H9 (cell line): Measurements from ENCODE around the gene ASTN2. TPM values are rescaled to one million over a fixed set of nuclear protein-coding genes. Genes with fewer than 3 reads are reported as not detected.

Experiments
- DNase-seq: peaks from one replicate; pipeline ENCODE4 v3.0.0-alpha.2; 2017
- H2AFZ ChIP-seq: one replicate; pipeline ENCODE4 v1.6.1; 2013; ENCODE audit warnings: mild to moderate bottlenecking, low read length, control low read depth, moderate library complexity
- H2AK5ac ChIP-seq: 2 replicates; pipeline ENCODE4 v1.6.1; 2013; ENCODE audit warnings: low read length, control low read depth, mixed read lengths; ENCODE audit not compliant: insufficient read length
- H2BK120ac ChIP-seq: one replicate; pipeline ENCODE4 v1.6.1; 2013; ENCODE audit warnings: low read depth, mild to moderate bottlenecking, low read length, control low read depth, inconsistent platforms; ENCODE audit not compliant: poor library complexity, severe bottlenecking
- H2BK12ac ChIP-seq: 2 replicates; pipeline ENCODE4 v1.6.1; 2013; ENCODE audit warnings: low read length, control low read depth, mixed read lengths, low read depth; ENCODE audit not compliant: insufficient read length
- H2BK15ac ChIP-seq: 2 replicates; pipeline ENCODE4 v1.6.1; 2013; ENCODE audit warnings: low read depth, low read length, control low read depth
- H2BK20ac ChIP-seq: one replicate; pipeline ENCODE4 v1.6.1; 2013; ENCODE audit warnings: low read depth, mild to moderate bottlenecking, low read length, control low read depth, inconsistent platforms; ENCODE audit not compliant: poor library complexity, severe bottlenecking
- H2BK5ac ChIP-seq: 2 replicates; pipeline ENCODE4 v1.6.1; 2013; ENCODE audit warnings: low read length, control low read depth, mixed read lengths; ENCODE audit not compliant: insufficient read length
- H3K14ac ChIP-seq: 2 replicates; pipeline ENCODE4 v1.6.1; 2013; ENCODE audit warnings: low read length, control low read depth; ENCODE audit not compliant: insufficient read depth
- H3K18ac ChIP-seq: 2 replicates; pipeline ENCODE4 v1.6.1; 2013; ENCODE audit warnings: low read depth, mild to moderate bottlenecking, mixed read lengths, low read length, control low read depth; ENCODE audit not compliant: insufficient read length
- H3K23ac ChIP-seq: 2 replicates; pipeline ENCODE4 v1.6.1; 2013; ENCODE audit warnings: low read length, control low read depth, mixed read lengths, low read depth; ENCODE audit not compliant: insufficient read length
- H3K23me2 ChIP-seq: 2 replicates; pipeline ENCODE4 v1.6.1; 2013; ENCODE audit warnings: low read depth, mild to moderate bottlenecking, mixed read lengths, low read length, control low read depth; ENCODE audit not compliant: insufficient read length, poor library complexity, severe bottlenecking
- H3K27ac ChIP-seq: 2 replicates; pipeline ENCODE4 v1.5.1; 2013; ENCODE audit warnings: low read length, control low read depth, mixed read lengths, low read depth; ENCODE audit not compliant: insufficient read length
- H3K27me3 ChIP-seq: 2 replicates; pipeline ENCODE4 v1.6.1; 2013; ENCODE audit warnings: low read length, control low read depth, inconsistent platforms; ENCODE audit not compliant: insufficient read depth
- H3K4ac ChIP-seq: 2 replicates; pipeline ENCODE4 v1.6.1; 2013; ENCODE audit warnings: low read depth, mild to moderate bottlenecking, control low read depth, inconsistent platforms, low read length, moderate library complexity
- H3K4me1 ChIP-seq: 2 replicates; pipeline ENCODE4 v1.6.1; 2013; ENCODE audit warnings: low read length, control low read depth, inconsistent platforms; ENCODE audit not compliant: insufficient read depth
- H3K4me2 ChIP-seq: 2 replicates; pipeline ENCODE4 v1.6.1; 2013; ENCODE audit warnings: low read length, control low read depth, mixed read lengths; ENCODE audit not compliant: insufficient read length, insufficient read depth
- H3K56ac ChIP-seq: 2 replicates; pipeline ENCODE4 v1.6.1; 2013; ENCODE audit warnings: low read depth, mild to moderate bottlenecking, mixed read lengths, low read length, control low read depth; ENCODE audit not compliant: insufficient read length
- H3K79me1 ChIP-seq: 2 replicates; pipeline ENCODE4 v1.6.1; 2013; ENCODE audit warnings: low read depth, mild to moderate bottlenecking, moderate library complexity, low read length, control low read depth, inconsistent platforms; ENCODE audit not compliant: insufficient read depth, poor library complexity, severe bottlenecking
- H3K79me2 ChIP-seq: 2 replicates; pipeline ENCODE4 v1.6.1; 2013; ENCODE audit warnings: low read length, control low read depth, inconsistent platforms; ENCODE audit not compliant: insufficient read depth
- H3K9ac ChIP-seq: 2 replicates; pipeline ENCODE4 v1.6.1; 2013; ENCODE audit warnings: low read length, control low read depth, mixed read lengths; ENCODE audit not compliant: insufficient read length; ENCODE audit errors: extremely low read depth
- H3K9me3 ChIP-seq: one replicate; pipeline ENCODE4 v1.6.1; 2013; ENCODE audit warnings: low read depth, low read length, inconsistent platforms; ENCODE audit not compliant: control insufficient read depth
- H3T11ph ChIP-seq: one replicate; pipeline ENCODE4 v1.6.1; 2013; ENCODE audit warnings: mild to moderate bottlenecking, low read length, control low read depth, inconsistent platforms
- H4K20me1 ChIP-seq: one replicate; pipeline ENCODE4 v1.6.1; 2013; ENCODE audit not compliant: control insufficient read depth, insufficient read length, insufficient read depth
- H4K5ac ChIP-seq: 2 replicates; pipeline ENCODE4 v1.6.1; 2013; ENCODE audit warnings: low read depth, mild to moderate bottlenecking, mixed read lengths, low read length, control low read depth; ENCODE audit not compliant: insufficient read length
- H4K8ac ChIP-seq: replicated peaks from 2 replicates; pipeline ENCODE4 v1.6.1; 2013; ENCODE audit warnings: low read length, control low read depth, mixed read lengths, low read depth; ENCODE audit not compliant: insufficient read length
- H4K91ac ChIP-seq: 2 replicates; pipeline ENCODE4 v1.6.1; 2013; ENCODE audit warnings: low read depth, mild to moderate bottlenecking, moderate library complexity, mixed read lengths, low read length, control low read depth; ENCODE audit not compliant: insufficient read length
- H3K27ac Mint-ChIP-seq, 3 experiments: 2 replicates in 2 of 3; 3 replicates in 1 of 3; pipeline ENCODE4 v1.8.0; 2020 to 2021; ENCODE audit warnings: mixed read lengths in 3 of 3, mild to moderate bottlenecking in 1 of 3, moderate library complexity in 1 of 3
- H3K27me3 Mint-ChIP-seq: 2 replicates; pipeline ENCODE4 v1.8.0; 2021; ENCODE audit warnings: low read depth, mild to moderate bottlenecking, moderate library complexity, mixed read lengths
- H3K36me3 Mint-ChIP-seq, 3 experiments: 2 replicates in 2 of 3; 3 replicates in 1 of 3; pipeline ENCODE4 v1.8.0; 2020 to 2021; ENCODE audit warnings: low read depth in 3 of 3, mixed read lengths in 3 of 3; ENCODE audit not compliant: insufficient read depth in 1 of 3
- H3K4me1 Mint-ChIP-seq, 2 experiments: 2 replicates each; pipeline ENCODE4 v1.8.0; 2020; ENCODE audit warnings: mixed read lengths in 2 of 2
- H3K4me3 Mint-ChIP-seq, 2 experiments: 2 replicates in 1 of 2; 3 replicates in 1 of 2; pipeline ENCODE4 v1.8.0; 2020 to 2021; ENCODE audit warnings: mild to moderate bottlenecking in 2 of 2, mixed read lengths in 2 of 2, moderate library complexity in 1 of 2
- H3K9me3 Mint-ChIP-seq, 2 experiments: 2 replicates in 1 of 2; 3 replicates in 1 of 2; pipeline ENCODE4 v1.8.0; 2020; ENCODE audit warnings: mild to moderate bottlenecking in 2 of 2, mixed read lengths in 2 of 2, moderate library complexity in 1 of 2
- CTCF ChIP-seq: fragments of 200-600 bp; sonication (generic); conservative IDR thresholded peaks from 3 replicates; pipeline ENCODE4 v1.8.0; 2021; ENCODE audit warnings: antibody characterized with exemption, mild to moderate bottlenecking
- WGBS: extraction: QIAGEN DNeasy Blood & Tissue Kit; methylation state at CpG from one replicate; pipeline ENCODE4 v1.1.7; 2013; ENCODE audit warnings: missing lambda C conversion rate, low lambda C conversion rate, mixed read lengths; ENCODE audit not compliant: insufficient read length; ENCODE audit errors: extremely low coverage; 5-methylcytosine and 5-hydroxymethylcytosine counted together
- total RNA-seq: library from RNA; stranded (reverse); gene quantifications from 2 replicates; pipeline ENCODE4 v1.2.1, GENCODE V29; 2021

The ASTN2 gene
- total RNA-seq, 1 experiment from 2014 or later, result 9.7 TPM

- no peak overlapping the region for H2AK5ac ChIP-seq
- Mint-ChIP-seq H3K27ac (no peak overlapping the region; a peak in 1 of 7 replicates), H3K27me3 (no peaks in the 10 kb centered on the region), H3K4me1 (peaks cover 16 to 17% of the 10 kb centered on the region in 2 experiments), H3K9me3 (no peaks in the 10 kb centered on the region), H3K36me3 (no peaks in the 10 kb centered on the region), H3K4me3 (no peak overlapping the region)
- no peaks in the 10 kb centered on the region for H3K23me2 ChIP-seq
- no peak overlapping the region for H3K18ac ChIP-seq
- no peak overlapping the region for H2BK12ac ChIP-seq
- H2BK15ac ChIP-seq, result no peak overlapping the region
- H3K14ac ChIP-seq, result no peak overlapping the region
- H3K4me2 ChIP-seq, result no peak overlapping the region
- TF ChIP-seq CTCF, result no peak
- H2AFZ ChIP-seq, result no peak overlapping the region
- H3K9ac ChIP-seq, result no peak overlapping the region
- WGBS, result no CpG with 5 or more reads among the region's 2 CpGs
- no peak for DNase-seq
- no peaks in the 10 kb centered on the region for H4K20me1 ChIP-seq
- H3K79me1 ChIP-seq, result no peaks in the 10 kb centered on the region
- H3K27ac ChIP-seq, result no peak overlapping the region
- no peak overlapping the region for H3K56ac ChIP-seq
- H2BK20ac ChIP-seq, result no peak overlapping the region
- H3K4me1 ChIP-seq, result no peaks in the 10 kb centered on the region
- H3K79me2 ChIP-seq, result no peaks in the 10 kb centered on the region
- no peak overlapping the region for H4K8ac ChIP-seq
- no peak overlapping the region for H4K91ac ChIP-seq
- H3K4ac ChIP-seq, result no peak overlapping the region
- no peak overlapping the region for H2BK120ac ChIP-seq
- H3T11ph ChIP-seq, result no peak overlapping the region
- H4K5ac ChIP-seq, result no peak overlapping the region
- H2BK5ac ChIP-seq, result no peak overlapping the region
- no peaks in the 10 kb centered on the region for H3K27me3 ChIP-seq
- no peaks in the 10 kb centered on the region for H3K9me3 ChIP-seq
- H3K23ac ChIP-seq, result no peak overlapping the region
Observed at GRCh38 chr9:116859763-116860162, 555.1 kb downstream of the ASTN2 start.
